Uterus (tissue), 4 donors: ENCODE measurements around the gene GBGT1. TPM values are rescaled to one million over a fixed set of nuclear protein-coding genes. Genes with fewer than 3 reads are reported as not detected.

Source experiments
- DNase-seq, 2 donors: peaks; one replicate each; pipeline ENCODE4 v3.0.0-alpha.2; 2019 to 2020
- H3K27ac ChIP-seq, 2 donors: fragments of 200-600 bp; sonication (generic); 1 replicate in 1 of 2; 2 replicates in 1 of 2; pipeline ENCODE4 v1.5.1; 2016 to 2018
- H3K27me3 ChIP-seq, 2 donors: fragments of 200-600 bp; sonication (generic); one replicate each; pipeline ENCODE4 v1.5.1; 2018 to 2019; ENCODE audit warnings: control low read depth in 1 of 2
- H3K36me3 ChIP-seq, 2 donors: fragments of 200-600 bp; sonication (generic); one replicate each; pipeline ENCODE4 v1.5.1; 2019; ENCODE audit warnings: control low read depth in 1 of 2
- H3K4me1 ChIP-seq, 2 donors: fragments of 200-600 bp; sonication (generic); one replicate each; pipeline ENCODE4 v1.5.1; 2018 to 2019; ENCODE audit warnings: control low read depth in 1 of 2
- H3K4me3 ChIP-seq, 2 donors: fragments of 200-600 bp; sonication (generic); 1 replicate in 1 of 2; 2 replicates in 1 of 2; pipeline ENCODE4 v1.5.1; 2018 to 2019; ENCODE audit warnings: mild to moderate bottlenecking in 1 of 2
- H3K9me3 ChIP-seq, 2 donors: fragments of 200-600 bp; sonication (generic); one replicate each; pipeline ENCODE4 v1.5.1; 2019; ENCODE audit warnings: control low read depth in 1 of 2
- CTCF ChIP-seq, 4 experiments: fragments of 200-600 bp in 2 of 4; fragments of 450-650 bp in 2 of 4; sonication (generic) in 2 of 4; IDR thresholded peaks; one replicate each; pipeline ENCODE4 v1.5.1; 2016 to 2019; ENCODE audit warnings: antibody characterized with exemption in 4 of 4, mild to moderate bottlenecking in 2 of 4, moderate library complexity in 1 of 4
- POLR2A ChIP-seq, 2 donors: fragments of 450-650 bp; IDR thresholded peaks; one replicate each; pipeline ENCODE4 v1.6.1; 2016; ENCODE audit warnings: antibody characterized with exemption in 2 of 2, mild to moderate bottlenecking in 1 of 2, moderate library complexity in 1 of 2
- intact Hi-C: fragments of 100-400 bp; cut with DNase I; formaldehyde crosslinking; loops from one replicate; pipeline ENCODE4 v1.15.1; 2023; ENCODE audit warnings: low total_unique reads
- total RNA-seq, 4 donors: library from RNA; depleted of rRNA in 3 of 4; stranded (reverse); fragments of >200 nt in 3 of 4; gene quantifications; one replicate each; pipeline versions ENCODE4 v1.1.0 to v1.2.4, GENCODE V29; 2014 to 2023
- donor health status: DM: yes; HTN: yes; CAD: no.

The GBGT1 gene
- total RNA-seq, 4 donors from 2014 or later, result 3.5 to 28.5 (median 9.8) TPM

GRCh38 chr9:133139246-133140173 is 24.2 kb downstream of the GBGT1 start:
- no peaks in the 10 kb centered on the region for H3K36me3 ChIP-seq
- no peak for DNase-seq
- intact Hi-C loops, result loop anchor here (5.0 to 10.0 kb wide), 2 partner anchors 37 to 115 kb away; no protein-coding TSS in a partner anchor
- H3K4me3 ChIP-seq, result no peak overlapping the region
- no peak overlapping the region for H3K27ac ChIP-seq
- TF ChIP-seq POLR2A (IDR thresholded peaks at IDR 0.05), result no peak
- TF ChIP-seq CTCF (IDR thresholded peaks at IDR 0.05), result no peak
- H3K9me3 ChIP-seq, result no peaks in the 10 kb centered on the region
- H3K4me1 ChIP-seq, result peaks cover 10 to 21% of the 10 kb centered on the region in 2 donors
- no peaks in the 10 kb centered on the region for H3K27me3 ChIP-seq

GRCh38 chr9:133137451-133138231 is 26.1 kb downstream of the GBGT1 start:
- peaks cover 23 to 30% of the 10 kb centered on the region in 2 donors for H3K4me1 ChIP-seq
- intact Hi-C loops, result no loop called here
- no peak overlapping the region for H3K4me3 ChIP-seq
- no peak for DNase-seq
- no peaks in the 10 kb centered on the region for H3K9me3 ChIP-seq
- no peaks in the 10 kb centered on the region for H3K36me3 ChIP-seq
- H3K27ac ChIP-seq, result peak overlapping the region in 1 of 2 donors; percentile 7
- H3K27me3 ChIP-seq, result no peaks in the 10 kb centered on the region
- TF ChIP-seq POLR2A (IDR thresholded peaks at IDR 0.05) (no peak), CTCF (IDR thresholded peaks at IDR 0.05) (no peak)

- Histone ChIP-seq H3K4me1 (peaks cover 23 to 30% of the 10 kb centered on the region in 2 donors), H3K4me3 (no peak overlapping the region), H3K27ac (peak overlapping the region; percentile 87 to 88), H3K36me3 (no peaks in the 10 kb centered on the region), H3K9me3 (no peaks in the 10 kb centered on the region), H3K27me3 (no peaks in the 10 kb centered on the region)
- TF ChIP-seq POLR2A (IDR thresholded peaks at IDR 0.05) (no peak), CTCF (IDR thresholded peaks at IDR 0.05) (no peak)
- DNase-seq, result peak; percentile 77 to 86
- intact Hi-C loops, result no loop called here
These were observed 28.5 kb downstream of the GBGT1 start for GRCh38 chr9:133135146-133135745.

GRCh38 chr9:133134388-133135145 is 29.1 kb downstream of the GBGT1 start:
- Histone ChIP-seq H3K4me1 (peaks cover 23 to 30% of the 10 kb centered on the region in 2 donors), H3K27me3 (no peaks in the 10 kb centered on the region), H3K9me3 (no peaks in the 10 kb centered on the region), H3K4me3 (no peak overlapping the region), H3K27ac (peak overlapping the region; percentile 87 to 88), H3K36me3 (no peaks in the 10 kb centered on the region)
- TF ChIP-seq POLR2A (IDR thresholded peaks at IDR 0.05) (no peak), CTCF (IDR thresholded peaks at IDR 0.05) (no peak)
- DNase-seq, result no peak
- intact Hi-C loops, result no loop called here
